ENCODE data around the gene ZNF668. TPM values are rescaled to one million over a fixed set of nuclear protein-coding genes. Genes with fewer than 3 reads are reported as not detected.
A peak's percentile ranks its signal among the peaks of the same experiment; 100 is the strongest.

ZNF668 gene
- total RNA-seq, 1 donor = 14.5 TPM

- Histone ChIP-seq H3K36me3 (ENCODE audit: insufficient read depth, low read length) (peaks cover 18% of the 10 kb centered on the region), H3K4me2 (ENCODE audit: insufficient read depth, low read length) (no peak overlapping the region)
Measured at GRCh38 chr16:31043898-31044481, 30.1 kb downstream of the ZNF668 start.

GRCh38 chr16:31043352-31043751 lies 30.7 kb downstream of the ZNF668 start:
- Histone ChIP-seq H3K9me3 (ENCODE audit: low read depth, low read length) (no peaks in the 10 kb centered on the region), H2AFZ (ENCODE audit: low read length) (no peak overlapping the region), H4K20me1 (ENCODE audit: insufficient read depth, low read length) (no peaks in the 10 kb centered on the region), H3K27ac (ENCODE audit: low read depth, low read length) (no peak overlapping the region), H3K36me3 (ENCODE audit: insufficient read depth, low read length) (peaks cover 24% of the 10 kb centered on the region), H3K4me3 (ENCODE audit: insufficient read depth, low read length) (no peak overlapping the region), H3K4me2 (ENCODE audit: insufficient read depth, low read length) (no peak overlapping the region), H3K4me1 (ENCODE audit: insufficient read depth, low read length) (no peaks in the 10 kb centered on the region), H3K27me3 (ENCODE audit: insufficient read depth, low read length) (no peaks in the 10 kb centered on the region), H3K79me2 (ENCODE audit: insufficient read depth, low read length) (no peaks in the 10 kb centered on the region)
- TF ChIP-seq, protein P1, sequence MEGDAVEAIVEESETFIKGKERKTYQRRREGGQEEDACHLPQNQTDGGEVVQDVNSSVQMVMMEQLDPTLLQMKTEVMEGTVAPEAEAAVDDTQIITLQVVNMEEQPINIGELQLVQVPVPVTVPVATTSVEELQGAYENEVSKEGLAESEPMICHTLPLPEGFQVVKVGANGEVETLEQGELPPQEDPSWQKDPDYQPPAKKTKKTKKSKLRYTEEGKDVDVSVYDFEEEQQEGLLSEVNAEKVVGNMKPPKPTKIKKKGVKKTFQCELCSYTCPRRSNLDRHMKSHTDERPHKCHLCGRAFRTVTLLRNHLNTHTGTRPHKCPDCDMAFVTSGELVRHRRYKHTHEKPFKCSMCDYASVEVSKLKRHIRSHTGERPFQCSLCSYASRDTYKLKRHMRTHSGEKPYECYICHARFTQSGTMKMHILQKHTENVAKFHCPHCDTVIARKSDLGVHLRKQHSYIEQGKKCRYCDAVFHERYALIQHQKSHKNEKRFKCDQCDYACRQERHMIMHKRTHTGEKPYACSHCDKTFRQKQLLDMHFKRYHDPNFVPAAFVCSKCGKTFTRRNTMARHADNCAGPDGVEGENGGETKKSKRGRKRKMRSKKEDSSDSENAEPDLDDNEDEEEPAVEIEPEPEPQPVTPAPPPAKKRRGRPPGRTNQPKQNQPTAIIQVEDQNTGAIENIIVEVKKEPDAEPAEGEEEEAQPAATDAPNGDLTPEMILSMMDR (IDR thresholded peaks at IDR 0.05; ENCODE audit: extremely low read depth, low read depth, low read length) = no peak
- DNase-seq (ENCODE audit: insufficient read length, low spot score, missing footprints) = peak; percentile 71

More at GRCh38 chr16:31043898-31044481, 30.1 kb downstream of the ZNF668 start:
- Histone ChIP-seq H3K27ac (ENCODE audit: low read depth, low read length) (no peak overlapping the region), H3K79me2 (ENCODE audit: insufficient read depth, low read length) (no peaks in the 10 kb centered on the region), H4K20me1 (ENCODE audit: insufficient read depth, low read length) (no peaks in the 10 kb centered on the region), H3K4me3 (ENCODE audit: insufficient read depth, low read length) (no peak overlapping the region), H3K27me3 (ENCODE audit: insufficient read depth, low read length) (no peaks in the 10 kb centered on the region), H3K9me3 (ENCODE audit: low read depth, low read length) (no peaks in the 10 kb centered on the region), H3K4me1 (ENCODE audit: insufficient read depth, low read length) (no peaks in the 10 kb centered on the region), H2AFZ (ENCODE audit: low read length) (no peak overlapping the region)
- TF ChIP-seq, protein P1 (IDR thresholded peaks at IDR 0.05; ENCODE audit: extremely low read depth, low read depth, low read length) = no peak
- no peak for DNase-seq (ENCODE audit: insufficient read length, low spot score, missing footprints)

DNA sequence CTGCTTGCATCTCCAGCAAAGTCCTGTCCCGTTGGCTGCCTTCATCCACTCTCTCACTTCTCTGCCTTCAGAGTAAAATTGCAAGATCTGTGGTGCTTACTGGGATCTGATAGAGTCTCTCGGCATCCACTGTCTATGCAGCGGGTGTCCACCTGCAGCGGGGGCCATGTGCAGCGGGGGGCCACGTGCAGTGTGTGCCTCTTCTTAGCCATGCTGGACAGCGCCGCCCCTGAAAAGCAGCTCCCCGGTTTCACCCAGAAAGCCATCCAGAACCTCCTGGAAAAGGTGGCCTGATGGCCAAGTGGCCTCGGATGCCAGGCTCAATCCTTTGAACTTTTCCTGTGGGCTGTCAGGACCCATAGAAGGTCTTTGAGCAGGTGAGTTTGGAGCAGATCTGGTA lies 31.2 kb downstream of the ZNF668 start:
- TF ChIP-seq, protein P1 (IDR thresholded peaks at IDR 0.05; ENCODE audit: extremely low read depth, low read depth, low read length) = no peak

DNA sequence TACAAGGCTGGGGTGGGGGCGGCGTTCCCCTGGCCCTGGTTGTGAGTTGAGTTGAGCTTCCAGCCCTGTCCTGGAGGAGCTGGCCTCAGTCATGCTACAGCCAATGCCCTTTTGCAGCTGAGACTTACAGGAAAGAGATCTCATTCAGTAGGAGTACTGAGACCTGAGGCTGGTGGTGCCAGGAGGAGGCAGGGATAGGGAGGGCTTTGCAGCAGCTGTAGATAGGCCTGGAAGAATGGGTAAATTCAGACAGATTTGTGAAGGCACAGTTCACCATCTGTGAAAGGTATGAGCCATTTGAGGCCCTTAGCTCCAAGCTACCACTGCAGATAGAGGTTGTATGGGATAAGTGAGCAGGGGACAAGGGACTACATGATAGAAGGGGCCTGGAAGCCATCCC lies 35.0 kb downstream of the ZNF668 start:
- TF ChIP-seq, protein P1 (IDR thresholded peaks at IDR 0.05; ENCODE audit: extremely low read depth, low read depth, low read length) = no peak
- H3K79me2 ChIP-seq (ENCODE audit: insufficient read depth, low read length) = peaks cover 23% of the 10 kb centered on the region
- H3K4me3 ChIP-seq (ENCODE audit: insufficient read depth, low read length) = no peak overlapping the region
- peak; percentile 76 for DNase-seq (ENCODE audit: insufficient read length, low spot score, missing footprints)
- H3K27ac ChIP-seq (ENCODE audit: low read depth, low read length) = no peak overlapping the region
- peaks cover 7% of the 10 kb centered on the region for H3K4me1 ChIP-seq (ENCODE audit: insufficient read depth, low read length)
- no peak overlapping the region for H2AFZ ChIP-seq (ENCODE audit: low read length)
- H3K4me2 ChIP-seq (ENCODE audit: insufficient read depth, low read length) = no peak overlapping the region
- H3K36me3 ChIP-seq (ENCODE audit: insufficient read depth, low read length) = peaks cover 54% of the 10 kb centered on the region
- no peaks in the 10 kb centered on the region for H3K9me3 ChIP-seq (ENCODE audit: low read depth, low read length)
- no peaks in the 10 kb centered on the region for H3K27me3 ChIP-seq (ENCODE audit: insufficient read depth, low read length)
- H4K20me1 ChIP-seq (ENCODE audit: insufficient read depth, low read length) = peaks cover 11% of the 10 kb centered on the region

More for the DNA sequence above, 31.2 kb downstream of the ZNF668 start:
- Histone ChIP-seq H3K27ac (ENCODE audit: low read depth, low read length) (no peak overlapping the region), H4K20me1 (ENCODE audit: insufficient read depth, low read length) (no peaks in the 10 kb centered on the region), H3K4me3 (ENCODE audit: insufficient read depth, low read length) (no peak overlapping the region), H3K79me2 (ENCODE audit: insufficient read depth, low read length) (no peaks in the 10 kb centered on the region), H2AFZ (ENCODE audit: low read length) (no peak overlapping the region), H3K9me3 (ENCODE audit: low read depth, low read length) (no peaks in the 10 kb centered on the region), H3K4me2 (ENCODE audit: insufficient read depth, low read length) (no peak overlapping the region), H3K36me3 (ENCODE audit: insufficient read depth, low read length) (peaks cover 29% of the 10 kb centered on the region), H3K4me1 (ENCODE audit: insufficient read depth, low read length) (no peaks in the 10 kb centered on the region), H3K27me3 (ENCODE audit: insufficient read depth, low read length) (no peaks in the 10 kb centered on the region)
- DNase-seq (ENCODE audit: insufficient read length, low spot score, missing footprints) = no peak

Data from osteoblast (primary cell).